K562 (cell line): Measurements from ENCODE around the gene AHCYL2. TPM values are rescaled to one million over a fixed set of nuclear protein-coding genes. Genes with fewer than 3 reads are reported as not detected.
A peak's percentile ranks its signal among the peaks of the same experiment; 100 is the strongest.

Experiments
- DPF2 ChIP-seq: fragments of 450-650 bp; IDR thresholded peaks from 2 replicates; pipeline ENCODE4 v1.6.1; 2016
- EHMT2 ChIP-seq: fragments of 450-650 bp; IDR thresholded peaks from 2 replicates; pipeline ENCODE4 v1.6.1; 2018; ENCODE audit warnings: antibody characterized with exemption
- HDAC2 ChIP-seq: fragments of 450-650 bp; IDR thresholded peaks from 2 replicates; pipeline ENCODE4 v1.6.1; 2016; ENCODE audit warnings: mild to moderate bottlenecking
- HMGN3 ChIP-seq: IDR thresholded peaks from 2 replicates; pipeline ENCODE4 v1.6.1; 2011; ENCODE audit warnings: borderline replicate concordance, low read depth, mild to moderate bottlenecking, mixed read lengths, low read length; ENCODE audit not compliant: insufficient read length; ENCODE audit errors: extremely low read depth
- HSF4 ChIP-seq: fragments of 250-450 bp; sonication (Bioruptor Pico); IDR thresholded peaks from 2 replicates; pipeline ENCODE4 v2.1.2; 2022; ENCODE audit warnings: mild to moderate bottlenecking, moderate library complexity, borderline replicate concordance
- NR3C1 ChIP-seq: sonication (generic); formaldehyde crosslinking; IDR thresholded peaks from 2 replicates; pipeline ENCODE4 v1.8.1; 2022; ENCODE audit warnings: missing genetic modification reagents
- POLR2AphosphoS5 ChIP-seq: IDR thresholded peaks from 2 replicates; pipeline ENCODE4 v1.6.1; 2011; ENCODE audit warnings: mild to moderate bottlenecking, low read depth, low read length, moderate library complexity; ENCODE audit not compliant: control insufficient read depth, insufficient read depth
- TAL1 ChIP-seq: fragments of 450-650 bp; IDR thresholded peaks from 2 replicates; pipeline ENCODE4 v1.6.1; 2016; ENCODE audit warnings: mild to moderate bottlenecking
- TBL1XR1 ChIP-seq, 2 experiments: IDR thresholded peaks; 2 replicates each; pipeline ENCODE4 v1.6.1; 2012; ENCODE audit warnings: improper control_type of control experiment in 2 of 2, low read length in 2 of 2, mild to moderate bottlenecking in 1 of 2
- TEAD4 ChIP-seq, 2 experiments: sonication (generic) in 1 of 2; formaldehyde crosslinking in 1 of 2; IDR thresholded peaks; 2 replicates each; pipeline versions ENCODE4 v1.6.1 to v1.8.0; 2012 to 2022; ENCODE audit warnings: borderline replicate concordance in 1 of 2, inconsistent platforms in 1 of 2, low read length in 1 of 2, mild to moderate bottlenecking in 1 of 2, missing genetic modification reagents in 1 of 2
- ZNF140 ChIP-seq: fragments of 250-450 bp; sonication (Bioruptor Pico); IDR thresholded peaks from 2 replicates; pipeline ENCODE4 v1.8.0; 2021; ENCODE audit warnings: moderate library complexity, mild to moderate bottlenecking, inconsistent platforms
- polyA plus RNA-seq, 8 experiments: library from polyadenylated mRNA; depleted of rRNA in 4 of 8; stranded (reverse) in 5 of 8; unstranded in 3 of 8; fragments of >200 nt; fragmentation: Nextera tagmentation in 2 of 8; fragmentation: Illumina TruSeq in 1 of 8; extraction: Ambion mirVana in 2 of 8; extraction: Trizol in 1 of 8; gene quantifications; 2 replicates each; pipeline versions ENCODE4 v1.2.1 to v1.2.3, GENCODE V29; 2011 to 2014; ENCODE audit warnings: inconsistent platforms in 1 of 8, missing spikeins in 1 of 8
- total RNA-seq, 7 experiments: library from RNA; depleted of rRNA in 6 of 7; stranded (reverse); fragments of >200 nt in 6 of 7; fragmentation: Illumina TruSeq in 2 of 7; extraction: Trizol in 2 of 7; gene quantifications; 2 replicates each; pipeline versions ENCODE4 v1.2.1 to v1.2.3, GENCODE V29; 2011 to 2021; ENCODE audit warnings: low replicate concordance in 1 of 7
- TF ChIP-seq, protein P1 (sequence below): sonication (generic); formaldehyde crosslinking; IDR thresholded peaks from 2 replicates; pipeline ENCODE4 v1.8.1; 2023; ENCODE audit warnings: mild to moderate bottlenecking, missing genetic modification reagents
- TF ChIP-seq, protein P2 (sequence below): sonication (generic); formaldehyde crosslinking; IDR thresholded peaks from 2 replicates; pipeline ENCODE4 v1.8.0; 2023; ENCODE audit warnings: mild to moderate bottlenecking, missing genetic modification reagents
- TF ChIP-seq, protein P3 (sequence below), 3 experiments: fragments of 200-800 bp in 1 of 3; sonication (Bioruptor generic) in 1 of 3; sonication (generic) in 1 of 3; formaldehyde crosslinking in 1 of 3; IDR thresholded peaks; 2 replicates each; pipeline versions ENCODE4 v1.6.1 to v1.8.0; 2016 to 2022; ENCODE audit warnings: mild to moderate bottlenecking in 2 of 3, missing compliant biosample characterization in 2 of 3, missing genetic modification characterization in 2 of 3, missing genetic modification reagents in 1 of 3
- TF ChIP-seq, protein P4 (sequence below): fragments of 450-650 bp; IDR thresholded peaks from 2 replicates; pipeline ENCODE4 v1.6.1; 2016
- TF ChIP-seq, protein P5 (sequence below): sonication (generic); formaldehyde crosslinking; IDR thresholded peaks from 2 replicates; pipeline ENCODE4 v1.8.0; 2022; ENCODE audit warnings: missing genetic modification reagents, mild to moderate bottlenecking, borderline replicate concordance

The AHCYL2 gene
- total and polyA plus RNA-seq, 9 of the 15 experiments (the other 6 are each of a cell fraction or from before 2014, with no cell fraction given), result 0.93 to 10.5 (median 5.2) TPM

DNA sequence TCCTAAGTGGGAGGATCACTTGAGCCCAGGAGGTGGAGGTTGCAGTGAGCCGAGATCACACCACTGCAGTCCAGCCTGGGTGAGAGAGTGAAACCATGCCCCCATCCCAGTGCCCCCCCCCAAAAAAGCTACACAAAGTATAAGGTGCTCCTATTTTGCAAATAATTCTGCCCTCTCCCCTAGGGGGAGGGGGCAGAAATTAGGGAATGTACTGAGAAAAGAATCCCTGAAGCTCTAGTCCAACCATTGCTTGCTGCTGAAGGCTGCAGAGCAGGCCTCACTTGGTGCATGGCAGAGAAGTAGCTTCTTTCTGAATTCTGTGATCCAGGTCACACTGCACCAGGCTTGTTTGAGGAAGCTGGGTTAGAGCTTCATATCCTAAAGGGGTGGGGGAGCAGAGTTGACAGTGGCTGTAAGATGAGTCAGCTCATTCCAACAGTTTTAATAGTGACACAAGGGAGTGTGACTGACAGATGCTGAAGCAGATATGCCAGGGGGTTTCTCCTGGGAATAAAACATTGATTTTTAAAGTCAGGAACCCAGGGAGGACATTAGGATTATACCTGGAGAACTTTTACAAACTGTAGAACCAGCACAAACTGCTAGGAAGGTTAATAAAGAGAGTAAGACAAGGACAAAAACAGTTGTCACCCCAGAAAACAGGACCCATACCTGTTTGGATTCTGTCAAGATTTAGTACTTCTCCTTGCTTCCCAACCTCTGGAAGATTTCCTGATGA is 176.6 kb downstream of the AHCYL2 start (continued):
- TF ChIP-seq TBL1XR1 (IDR thresholded peaks at IDR 0.05; ENCODE audit: low read length in 2 of 2) (peak in 1 of 2 experiments; percentile 45; a peak in 1 of 4 replicates), HSF4 (no peak), DPF2 (peak; percentile 96), EHMT2 (peak; percentile 68; the same call in 1 of the 2 replicates), NR3C1 (CRISPR knock-in tag) (no peak), TAL1 (peak; percentile 73), TEAD4 (IDR thresholded peaks at IDR 0.05; ENCODE audit: low read length) (peak; percentile 92), TEAD4 (CRISPR knock-in tag; IDR thresholded peaks at IDR 0.05; ENCODE audit: borderline replicate concordance) (no peak), ZNF140 (CRISPR knock-in tag) (no peak), POLR2AphosphoS5 (peak; percentile 61), HDAC2 (peak; percentile 90), HMGN3 (no peak)
- TF ChIP-seq, protein P1, sequence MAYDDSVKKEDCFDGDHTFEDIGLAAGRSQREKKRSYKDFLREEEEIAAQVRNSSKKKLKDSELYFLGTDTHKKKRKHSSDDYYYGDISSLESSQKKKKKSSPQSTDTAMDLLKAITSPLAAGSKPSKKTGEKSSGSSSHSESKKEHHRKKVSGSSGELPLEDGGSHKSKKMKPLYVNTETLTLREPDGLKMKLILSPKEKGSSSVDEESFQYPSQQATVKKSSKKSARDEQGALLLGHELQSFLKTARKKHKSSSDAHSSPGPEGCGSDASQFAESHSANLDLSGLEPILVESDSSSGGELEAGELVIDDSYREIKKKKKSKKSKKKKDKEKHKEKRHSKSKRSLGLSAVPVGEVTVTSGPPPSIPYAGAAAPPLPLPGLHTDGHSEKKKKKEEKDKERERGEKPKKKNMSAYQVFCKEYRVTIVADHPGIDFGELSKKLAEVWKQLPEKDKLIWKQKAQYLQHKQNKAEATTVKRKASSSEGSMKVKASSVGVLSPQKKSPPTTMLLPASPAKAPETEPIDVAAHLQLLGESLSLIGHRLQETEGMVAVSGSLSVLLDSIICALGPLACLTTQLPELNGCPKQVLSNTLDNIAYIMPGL (CRISPR knock-in tag), result no peak
- TF ChIP-seq, protein P2, sequence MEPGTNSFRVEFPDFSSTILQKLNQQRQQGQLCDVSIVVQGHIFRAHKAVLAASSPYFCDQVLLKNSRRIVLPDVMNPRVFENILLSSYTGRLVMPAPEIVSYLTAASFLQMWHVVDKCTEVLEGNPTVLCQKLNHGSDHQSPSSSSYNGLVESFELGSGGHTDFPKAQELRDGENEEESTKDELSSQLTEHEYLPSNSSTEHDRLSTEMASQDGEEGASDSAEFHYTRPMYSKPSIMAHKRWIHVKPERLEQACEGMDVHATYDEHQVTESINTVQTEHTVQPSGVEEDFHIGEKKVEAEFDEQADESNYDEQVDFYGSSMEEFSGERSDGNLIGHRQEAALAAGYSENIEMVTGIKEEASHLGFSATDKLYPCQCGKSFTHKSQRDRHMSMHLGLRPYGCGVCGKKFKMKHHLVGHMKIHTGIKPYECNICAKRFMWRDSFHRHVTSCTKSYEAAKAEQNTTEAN, result 0 out of 2 replicates have a peak, but pooled peaks have one; percentile 62
- TF ChIP-seq, protein P3, sequence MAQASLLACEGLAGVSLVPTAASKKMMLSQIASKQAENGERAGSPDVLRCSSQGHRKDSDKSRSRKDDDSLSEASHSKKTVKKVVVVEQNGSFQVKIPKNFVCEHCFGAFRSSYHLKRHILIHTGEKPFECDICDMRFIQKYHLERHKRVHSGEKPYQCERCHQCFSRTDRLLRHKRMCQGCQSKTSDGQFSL (CRISPR knock-in tag; IDR thresholded peaks at IDR 0.05), result peak; percentile 72; the same call in 1 of the 2 replicates
- TF ChIP-seq, protein P3 (tag; IDR thresholded peaks at IDR 0.05), result peak in 1 of 2 experiments; percentile 83; a peak in 2 of 4 replicates
- TF ChIP-seq, protein P4, sequence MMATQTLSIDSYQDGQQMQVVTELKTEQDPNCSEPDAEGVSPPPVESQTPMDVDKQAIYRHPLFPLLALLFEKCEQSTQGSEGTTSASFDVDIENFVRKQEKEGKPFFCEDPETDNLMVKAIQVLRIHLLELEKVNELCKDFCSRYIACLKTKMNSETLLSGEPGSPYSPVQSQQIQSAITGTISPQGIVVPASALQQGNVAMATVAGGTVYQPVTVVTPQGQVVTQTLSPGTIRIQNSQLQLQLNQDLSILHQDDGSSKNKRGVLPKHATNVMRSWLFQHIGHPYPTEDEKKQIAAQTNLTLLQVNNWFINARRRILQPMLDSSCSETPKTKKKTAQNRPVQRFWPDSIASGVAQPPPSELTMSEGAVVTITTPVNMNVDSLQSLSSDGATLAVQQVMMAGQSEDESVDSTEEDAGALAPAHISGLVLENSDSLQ, result peak; percentile 97
- TF ChIP-seq, protein P5, sequence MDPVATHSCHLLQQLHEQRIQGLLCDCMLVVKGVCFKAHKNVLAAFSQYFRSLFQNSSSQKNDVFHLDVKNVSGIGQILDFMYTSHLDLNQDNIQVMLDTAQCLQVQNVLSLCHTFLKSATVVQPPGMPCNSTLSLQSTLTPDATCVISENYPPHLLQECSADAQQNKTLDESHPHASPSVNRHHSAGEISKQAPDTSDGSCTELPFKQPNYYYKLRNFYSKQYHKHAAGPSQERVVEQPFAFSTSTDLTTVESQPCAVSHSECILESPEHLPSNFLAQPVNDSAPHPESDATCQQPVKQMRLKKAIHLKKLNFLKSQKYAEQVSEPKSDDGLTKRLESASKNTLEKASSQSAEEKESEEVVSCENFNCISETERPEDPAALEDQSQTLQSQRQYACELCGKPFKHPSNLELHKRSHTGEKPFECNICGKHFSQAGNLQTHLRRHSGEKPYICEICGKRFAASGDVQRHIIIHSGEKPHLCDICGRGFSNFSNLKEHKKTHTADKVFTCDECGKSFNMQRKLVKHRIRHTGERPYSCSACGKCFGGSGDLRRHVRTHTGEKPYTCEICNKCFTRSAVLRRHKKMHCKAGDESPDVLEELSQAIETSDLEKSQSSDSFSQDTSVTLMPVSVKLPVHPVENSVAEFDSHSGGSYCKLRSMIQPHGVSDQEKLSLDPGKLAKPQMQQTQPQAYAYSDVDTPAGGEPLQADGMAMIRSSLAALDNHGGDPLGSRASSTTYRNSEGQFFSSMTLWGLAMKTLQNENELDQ (CRISPR knock-in tag), result no peak
